Motor neuron (in vitro differentiated cells): ENCODE results near the gene PARN. TPM values are rescaled to one million over a fixed set of nuclear protein-coding genes. Genes with fewer than 3 reads are reported as not detected.

Experiments used
- ATAC-seq, 8 experiments: fragments of 200-7000 bp; cut with Tn5 transposase; replicated peaks in 6 of 8; 2 replicates each; pipeline ENCODE4 v1.8.0; 2021; ENCODE audit warnings: mild to moderate bottlenecking in 8 of 8, moderate library complexity in 8 of 8
- H3K27ac ChIP-seq, 2 donors: fragments of 250-450 bp; sonication (Bioruptor Pico); 2 replicates each; pipeline ENCODE4 v1.9.0; 2021; ENCODE audit warnings: antibody characterized with exemption in 2 of 2, mild to moderate bottlenecking in 2 of 2, moderate library complexity in 1 of 2
- H3K4me1 ChIP-seq, 2 donors: fragments of 250-450 bp; sonication (Bioruptor Pico); replicated peaks in 1 of 2; 2 replicates each; pipeline ENCODE4 v1.6.1; 2021; ENCODE audit warnings: antibody characterized with exemption in 2 of 2, mild to moderate bottlenecking in 2 of 2, moderate library complexity in 1 of 2
- H3K4me3 ChIP-seq, 5 donors: fragments of 250-450 bp; sonication (Bioruptor Pico); 2 replicates each; pipeline ENCODE4 v1.9.0; 2021; ENCODE audit warnings: antibody characterized with exemption in 5 of 5, mild to moderate bottlenecking in 5 of 5, moderate library complexity in 4 of 5
- WGBS, 10 experiments: fragments of 450-650 bp; shearing (Covaris generic); methylation state at CpG; one replicate each; pipeline ENCODE4 v1.0.0; 2022; 5-methylcytosine and 5-hydroxymethylcytosine counted together
- in situ Hi-C, 9 experiments: fragments of 400-800 bp; cut with MboI; loops; one replicate each; pipeline ENCODE4 v1.15.0; 2021; ENCODE audit warnings: low sequenced_read_pairs in 9 of 9, low pct_unique_long_range_greater_than_20kb in 2 of 9; ENCODE audit not compliant: unreplicated experiment in 9 of 9
- total RNA-seq, 8 experiments: library from RNA; unstranded; fragments of 300-600 nt; gene quantifications; 2 replicates each; pipeline versions ENCODE4 v1.2.3 to v1.2.4, GENCODE V29; 2022

The PARN gene
- total RNA-seq, 8 experiments from 2014 or later = 16.0 to 60.6 (median 27.5) TPM

DNA sequence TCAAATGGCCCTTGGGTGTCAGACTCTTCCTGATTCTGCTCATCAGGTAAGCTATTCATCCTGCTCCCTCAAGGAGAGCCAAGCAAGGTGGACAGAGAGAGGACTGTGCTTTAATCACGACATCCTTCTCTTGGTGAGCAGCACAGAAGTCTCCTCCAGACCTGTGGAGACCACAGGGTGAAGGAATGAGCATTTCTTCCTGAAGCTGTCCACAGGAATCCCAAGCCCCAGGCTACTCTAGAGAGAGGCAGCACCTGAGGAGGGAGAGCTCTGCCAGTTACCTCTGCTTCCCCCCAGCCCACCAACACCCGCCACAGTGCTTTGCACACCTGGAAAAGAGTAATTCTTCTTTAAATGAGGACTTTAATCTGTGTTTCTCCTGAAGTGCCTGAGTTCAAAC is 100.0 kb downstream of the PARN start:
- WGBS, 10 experiments = 80 to 100% (median 100%) methylated on average over 1 to 2 of the region's 2 CpGs; no CpG with 5 or more reads in 5 of the 10 experiments
- no peak for ATAC-seq

DNA sequence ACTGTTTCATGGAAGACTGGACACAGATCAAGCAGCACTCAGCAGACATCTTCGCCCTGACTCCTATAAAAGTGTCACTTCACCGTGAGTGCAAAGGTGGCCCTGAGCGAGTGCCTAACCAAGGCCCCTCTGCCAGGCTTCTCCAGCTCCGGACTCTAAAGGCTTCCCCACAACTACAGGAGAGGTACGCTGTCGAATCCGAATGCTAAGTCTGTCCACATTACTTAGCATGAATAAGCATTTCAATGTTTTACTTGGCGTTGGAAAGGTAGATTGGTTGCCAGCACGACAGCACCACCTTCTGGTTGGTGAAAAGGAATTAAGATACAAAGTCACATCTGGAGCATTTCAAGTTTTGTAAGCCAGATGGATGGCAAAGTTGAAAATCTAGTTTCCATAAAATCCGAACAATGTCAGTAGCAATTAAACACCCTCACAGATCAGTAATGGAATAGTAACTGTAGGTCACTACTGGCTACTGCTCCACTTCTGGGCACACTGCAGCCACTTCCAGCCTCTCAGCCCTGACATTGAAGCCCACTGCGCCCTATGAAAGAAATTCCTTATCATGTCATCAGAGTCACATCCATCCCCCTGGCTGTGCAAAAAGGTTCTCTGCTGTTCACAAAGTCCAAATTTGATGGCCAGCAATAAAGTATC is 100.9 kb downstream of the PARN start:
- in situ Hi-C loops = loop anchor here in 5 of 9 experiments (10.0 to 25.0 kb wide), 5 partner anchors 217 to 592 kb away; no protein-coding TSS in a partner anchor
- Histone ChIP-seq H3K4me3 (no peak overlapping the region), H3K27ac (no peak overlapping the region), H3K4me1 (peaks cover 0 to 3% of the 10 kb centered on the region in 2 donors)
- WGBS, 10 experiments = 0 to 20% (median 1%) methylated on average over 1 to 10 of the region's 11 CpGs
- ATAC-seq = peak; percentile 48 to 88 (median 66)

More for the DNA sequence above, 100.0 kb downstream of the PARN start:
- in situ Hi-C loops = loop anchor here in 5 of 9 experiments (25.0 kb wide), 4 partner anchors 218 to 593 kb away; no protein-coding TSS in a partner anchor
- Histone ChIP-seq H3K4me1 (peaks cover 0 to 3% of the 10 kb centered on the region in 2 donors), H3K4me3 (no peak overlapping the region), H3K27ac (no peak overlapping the region)

DNA sequence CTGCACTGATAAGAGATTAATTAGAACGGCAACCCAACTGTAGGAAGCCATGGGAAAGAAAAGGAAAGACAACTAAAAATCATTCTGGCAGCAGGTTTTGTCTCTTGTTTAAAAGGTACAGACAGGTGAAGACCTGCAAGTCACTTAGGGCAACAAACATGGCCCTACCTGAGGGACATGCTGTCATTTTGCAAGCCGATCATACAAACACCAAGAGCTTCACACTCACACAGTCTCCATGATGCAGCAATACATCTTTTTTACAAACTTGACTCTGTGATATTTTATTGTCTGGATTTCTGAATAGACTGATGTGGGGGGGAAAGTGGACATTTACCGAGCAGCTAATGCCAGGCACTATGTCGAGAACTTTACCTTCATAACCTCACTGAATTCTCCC is 101.8 kb downstream of the PARN start:
- in situ Hi-C loops = loop anchor here in 5 of 9 experiments (10.0 to 25.0 kb wide), 5 partner anchors 216 to 591 kb away; no protein-coding TSS in a partner anchor
- Histone ChIP-seq H3K4me3 (no peak overlapping the region), H3K27ac (no peak overlapping the region), H3K4me1 (peaks cover 0 to 3% of the 10 kb centered on the region in 2 donors)
- 80 to 100% (median 96%) methylated on average over 1 to 4 of the region's 4 CpGs; no CpG with 5 or more reads in 1 of the 10 experiments for WGBS, 10 experiments
- no peak for ATAC-seq

DNA sequence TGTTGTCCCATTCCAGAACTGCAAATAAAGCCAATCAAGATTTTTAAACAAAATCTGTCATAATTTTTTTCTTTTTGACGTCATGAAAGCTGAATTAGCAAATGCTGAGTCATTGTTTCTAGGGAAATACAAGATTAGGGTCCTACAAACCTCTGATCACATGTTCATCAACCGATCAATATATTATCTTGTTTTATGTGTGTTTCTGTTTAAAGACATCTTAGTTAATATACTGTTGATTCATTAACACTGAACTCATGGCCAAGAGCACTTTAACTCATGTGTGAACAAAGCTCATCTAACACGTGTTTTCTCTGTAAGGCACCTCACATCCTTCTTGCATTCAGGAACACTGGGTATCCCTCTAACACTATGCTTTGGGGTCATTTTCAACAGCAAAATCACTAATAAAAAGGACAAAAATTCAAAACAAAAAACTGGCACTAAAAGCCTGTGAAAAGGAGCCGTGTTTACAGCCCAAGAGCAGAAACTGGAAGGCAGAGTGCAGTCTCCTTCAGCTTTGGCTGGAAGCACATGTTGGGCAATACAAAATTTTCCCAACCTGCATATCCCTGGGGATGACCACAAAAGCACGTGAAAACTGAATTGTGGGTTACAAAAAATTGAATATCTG is 102.5 kb downstream of the PARN start:
- 7 to 92% (median 66%) methylated on average over 2 to 5 of the region's 5 CpGs for WGBS, 10 experiments
- Histone ChIP-seq H3K4me1 (peaks cover 0 to 3% of the 10 kb centered on the region in 2 donors), H3K4me3 (no peak overlapping the region), H3K27ac (no peak overlapping the region)
- peak in 3 of 8 experiments; percentile 79 to 81 (median 80) for ATAC-seq
- in situ Hi-C loops = loop anchor here in 5 of 9 experiments (10.0 to 25.0 kb wide), 5 partner anchors 215 to 590 kb away; no protein-coding TSS in a partner anchor

DNA sequence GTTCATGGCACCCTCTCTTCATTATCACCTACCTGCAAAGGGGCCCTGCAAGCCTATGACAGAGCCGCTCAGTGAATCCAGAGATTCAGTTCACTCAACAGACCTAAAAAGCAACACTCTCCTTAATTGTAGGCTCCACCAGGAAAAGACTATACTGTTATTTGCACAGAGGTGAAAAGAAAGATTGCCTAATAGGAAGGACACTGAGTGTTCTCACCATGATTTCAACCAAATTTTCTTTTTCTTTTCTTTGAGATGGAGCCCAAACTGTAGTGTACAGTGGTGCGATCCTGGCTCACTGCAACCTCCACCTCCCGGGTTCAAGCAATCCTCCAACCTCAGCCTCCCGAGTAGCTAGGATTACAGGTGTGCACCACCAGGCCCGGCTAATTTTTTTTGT is 104.5 kb downstream of the PARN start:
- in situ Hi-C loops = loop anchor here in 5 of 9 experiments (10.0 to 25.0 kb wide), 5 partner anchors 213 to 588 kb away; no protein-coding TSS in a partner anchor
- peaks cover 0 to 3% of the 10 kb centered on the region in 2 donors for H3K4me1 ChIP-seq
- no peak overlapping the region for H3K4me3 ChIP-seq
- ATAC-seq = no peak
- 93 to 100% (median 100%) methylated on average over 1 to 4 of the region's 5 CpGs; no CpG with 5 or more reads in 3 of the 10 experiments for WGBS, 10 experiments
- H3K27ac ChIP-seq = no peak overlapping the region

DNA sequence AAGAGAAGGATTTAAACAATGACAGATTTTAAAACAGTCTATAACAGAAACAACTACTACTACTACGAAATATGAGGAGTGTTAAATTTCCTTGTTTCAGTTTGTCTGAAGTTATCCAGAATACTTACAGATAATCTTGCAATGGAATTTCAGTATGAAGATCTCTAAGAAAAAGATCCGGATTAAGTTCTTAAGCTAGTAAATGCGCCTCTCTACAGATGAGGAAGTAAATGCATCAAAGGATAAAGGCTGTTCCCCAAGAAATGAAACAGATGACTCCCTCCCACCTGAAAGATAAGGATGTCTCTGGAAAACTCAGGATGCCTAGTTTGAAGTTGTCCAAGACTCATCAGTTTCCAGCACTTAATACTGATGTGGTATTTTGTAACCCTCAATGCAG is 105.1 kb downstream of the PARN start:
- in situ Hi-C loops = loop anchor here in 5 of 9 experiments (10.0 to 25.0 kb wide), 5 partner anchors 213 to 588 kb away; no protein-coding TSS in a partner anchor
- 14 to 100% (median 96%) methylated on average over 1 to 3 of the region's 3 CpGs; no CpG with 5 or more reads in 1 of the 10 experiments for WGBS, 10 experiments

DNA sequence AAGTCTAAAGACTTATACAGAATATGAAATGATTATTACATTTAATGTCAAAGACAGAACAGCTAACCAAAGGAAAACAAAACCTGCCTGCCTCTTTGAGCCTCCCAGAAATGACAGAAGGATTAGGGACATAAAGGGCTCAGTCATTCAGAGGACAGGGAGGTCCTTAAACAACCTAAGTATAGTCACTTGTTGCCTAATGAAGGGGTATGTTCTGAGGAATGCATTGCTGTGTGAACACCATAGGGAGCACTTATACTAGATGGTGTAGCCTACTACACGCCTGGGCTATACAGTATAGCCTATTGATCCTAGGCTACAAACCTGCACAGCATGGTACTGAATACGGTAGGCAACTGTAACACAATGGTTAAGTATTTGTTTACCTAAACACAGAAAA is 106.4 kb downstream of the PARN start:
- Histone ChIP-seq H3K27ac (no peak overlapping the region), H3K4me1 (peaks cover 0 to 3% of the 10 kb centered on the region in 2 donors), H3K4me3 (no peak overlapping the region)
- 72 to 100% (median 80%) methylated on average over 1 to 2 of the region's 2 CpGs; no CpG with 5 or more reads in 4 of the 10 experiments for WGBS, 10 experiments
- in situ Hi-C loops = loop anchor here in 2 of 9 experiments (10.0 to 25.0 kb wide), 2 partner anchors 279 to 586 kb away; no protein-coding TSS in a partner anchor
- no peak for ATAC-seq

More for the DNA sequence above, 105.1 kb downstream of the PARN start:
- ATAC-seq = no peak
- no peak overlapping the region for H3K27ac ChIP-seq
- H3K4me3 ChIP-seq = no peak overlapping the region
- H3K4me1 ChIP-seq = peaks cover 0 to 3% of the 10 kb centered on the region in 2 donors

DNA sequence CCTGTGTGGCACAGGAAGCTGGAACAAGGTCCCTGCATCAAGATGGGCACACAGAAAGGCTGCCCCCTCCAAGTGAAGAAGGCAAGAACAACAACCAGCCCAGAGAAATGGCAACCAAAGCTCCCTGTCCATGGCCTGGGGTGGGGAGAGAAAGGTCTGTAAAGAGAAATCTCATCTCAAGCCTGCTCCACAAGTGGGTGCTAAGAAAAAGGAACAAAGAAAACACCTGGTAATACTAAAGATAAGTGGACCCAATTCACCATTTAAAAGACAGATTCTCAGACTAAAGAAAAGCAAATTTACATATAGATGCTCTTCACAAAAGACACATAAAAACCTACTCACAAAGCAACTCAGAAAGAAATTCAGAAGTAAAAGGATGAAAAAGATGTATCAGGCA is 107.4 kb downstream of the PARN start:
- ATAC-seq = no peak
- H3K4me3 ChIP-seq = no peak overlapping the region
- in situ Hi-C loops = loop anchor here in 2 of 9 experiments (10.0 to 25.0 kb wide), 2 partner anchors 278 to 585 kb away; no protein-coding TSS in a partner anchor
- no peak overlapping the region for H3K27ac ChIP-seq
- H3K4me1 ChIP-seq = peaks cover 0 to 3% of the 10 kb centered on the region in 2 donors

DNA sequence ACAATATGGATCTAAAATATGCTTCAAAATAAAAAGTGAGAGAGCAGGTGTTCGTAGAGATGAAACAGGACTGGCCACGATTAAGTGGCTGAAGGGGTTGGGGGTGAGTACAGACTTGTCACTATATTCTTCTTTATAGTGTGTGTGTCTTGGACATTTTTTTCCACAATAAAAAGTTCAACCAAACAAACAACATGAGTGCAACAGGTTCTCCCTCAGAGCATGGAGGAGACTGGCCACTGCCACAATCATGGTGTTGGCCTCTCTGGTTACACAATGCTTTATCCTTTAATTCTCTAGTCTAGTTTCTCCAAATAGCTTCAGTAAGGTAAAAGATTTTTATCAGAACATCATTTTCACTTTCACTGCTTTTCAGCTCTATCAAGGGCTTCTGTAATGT is 109.3 kb downstream of the PARN start:
- no peak for ATAC-seq
- H3K4me1 ChIP-seq = no peaks in the 10 kb centered on the region
- 80 to 100% (median 95%) methylated on average over 1 to 2 of the region's 2 CpGs; no CpG with 5 or more reads in 2 of the 10 experiments for WGBS, 10 experiments
- no peak overlapping the region for H3K4me3 ChIP-seq
- no peak overlapping the region for H3K27ac ChIP-seq
- in situ Hi-C loops = loop anchor here in 2 of 9 experiments (10.0 to 25.0 kb wide), 2 partner anchors 276 to 583 kb away; no protein-coding TSS in a partner anchor

DNA sequence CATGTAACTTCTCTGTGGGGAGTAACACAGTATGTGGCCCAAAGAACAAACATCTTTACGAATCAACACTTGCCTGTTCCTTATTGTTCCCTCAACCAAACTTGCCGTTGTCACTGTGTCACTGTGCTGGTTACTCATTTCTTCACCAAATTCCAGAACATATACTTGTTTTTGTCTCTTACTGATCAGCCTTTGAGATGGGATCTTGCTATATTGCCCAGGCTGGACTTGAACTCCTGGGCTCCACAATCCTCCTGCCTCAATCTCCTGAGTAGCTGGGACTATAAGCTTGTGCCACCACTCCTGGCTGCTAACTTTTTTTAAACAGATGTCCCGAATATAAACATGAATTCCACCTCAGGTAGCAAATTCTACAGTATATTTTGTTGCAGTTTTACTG is 115.1 kb downstream of the PARN start:
- Histone ChIP-seq H3K4me3 (no peak overlapping the region), H3K27ac (no peak overlapping the region), H3K4me1 (no peaks in the 10 kb centered on the region)
- WGBS, 10 experiments = 43 to 100% (median 92%) methylated on average over 1 to 3 of the region's 3 CpGs; no CpG with 5 or more reads in 1 of the 10 experiments
- in situ Hi-C loops = loop anchor here in 1 of 9 experiments (25.0 kb wide), 1 partner anchor 578 kb away; no protein-coding TSS in a partner anchor
- no peak for ATAC-seq

DNA sequence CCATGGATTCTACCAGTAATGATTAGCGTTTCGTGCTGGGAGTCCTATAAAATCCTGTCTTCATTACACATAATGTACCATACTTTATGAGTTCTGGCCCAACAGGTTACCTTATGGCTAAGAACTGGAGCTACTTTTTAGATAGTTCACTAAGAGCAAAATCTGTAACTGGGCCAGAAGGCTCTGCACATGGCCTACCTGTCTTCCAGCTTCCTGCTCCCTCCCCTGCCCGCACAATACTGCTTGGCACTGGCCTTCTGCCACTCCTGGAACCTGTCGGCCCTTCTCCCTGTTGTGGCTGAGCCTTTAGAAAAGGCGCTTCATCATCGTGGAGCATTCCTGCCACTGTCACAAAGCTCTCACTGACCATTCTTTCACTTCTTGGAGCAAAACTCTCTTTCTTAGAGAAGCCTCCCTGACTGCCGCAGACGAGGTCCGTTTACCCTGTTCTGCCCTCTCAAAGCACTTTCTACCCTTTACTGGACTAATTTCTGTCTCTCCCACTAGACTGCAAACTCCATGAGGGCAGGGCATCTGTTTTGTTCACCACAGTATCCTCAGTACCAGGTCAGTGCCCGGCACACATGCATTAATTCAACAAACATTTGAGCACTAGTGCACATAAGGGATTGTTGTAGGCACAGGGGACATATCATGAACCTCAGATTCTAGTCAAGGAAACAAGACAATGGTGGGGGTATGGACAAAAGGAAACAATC is 116.5 kb downstream of the PARN start:
- 80 to 100% (median 98%) methylated on average over 2 to 9 of the region's 10 CpGs for WGBS, 10 experiments
- H3K27ac ChIP-seq = no peak overlapping the region
- no peaks in the 10 kb centered on the region for H3K4me1 ChIP-seq
- ATAC-seq = no peak
- H3K4me3 ChIP-seq = no peak overlapping the region
- in situ Hi-C loops = loop anchor here in 1 of 9 experiments (25.0 kb wide), 1 partner anchor 576 kb away; no protein-coding TSS in a partner anchor

DNA sequence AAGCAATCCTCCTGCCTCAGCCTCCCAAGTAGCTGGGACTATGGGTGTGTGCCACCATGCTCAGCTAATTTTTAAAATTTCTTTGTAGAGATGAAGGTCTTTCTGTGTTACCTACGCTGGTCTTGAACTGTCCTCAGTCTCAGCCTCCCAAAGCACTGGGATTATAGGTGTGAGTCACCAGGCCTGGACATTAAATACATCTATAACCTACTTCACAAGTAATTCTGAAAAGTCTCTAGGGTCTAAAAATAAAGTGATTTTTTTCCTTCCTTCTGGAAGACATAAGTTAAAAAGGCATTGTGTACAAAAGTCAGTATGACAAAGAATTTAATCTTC is 118.3 kb downstream of the PARN start:
- Histone ChIP-seq H3K4me3 (no peak overlapping the region), H3K4me1 (no peaks in the 10 kb centered on the region), H3K27ac (no peak overlapping the region)
- in situ Hi-C loops = loop anchor here in 1 of 9 experiments (25.0 kb wide), 1 partner anchor 574 kb away; no protein-coding TSS in a partner anchor
- WGBS, 10 experiments = 75 to 100% (median 100%) methylated on average over 1 of the region's 1 CpG; no CpG with 5 or more reads in 3 of the 10 experiments
- ATAC-seq = no peak
